HG03103 (cell line): ENCODE results near the gene MEI1.

ENCODE experiments used
- ATAC-seq: cut with Tn5 transposase; IDR thresholded peaks from one replicate; pipeline ENCODE4 v1.9.1; 2021; ENCODE audit warnings: low read depth; ENCODE audit not compliant: unreplicated experiment

The MEI1 gene

DNA sequence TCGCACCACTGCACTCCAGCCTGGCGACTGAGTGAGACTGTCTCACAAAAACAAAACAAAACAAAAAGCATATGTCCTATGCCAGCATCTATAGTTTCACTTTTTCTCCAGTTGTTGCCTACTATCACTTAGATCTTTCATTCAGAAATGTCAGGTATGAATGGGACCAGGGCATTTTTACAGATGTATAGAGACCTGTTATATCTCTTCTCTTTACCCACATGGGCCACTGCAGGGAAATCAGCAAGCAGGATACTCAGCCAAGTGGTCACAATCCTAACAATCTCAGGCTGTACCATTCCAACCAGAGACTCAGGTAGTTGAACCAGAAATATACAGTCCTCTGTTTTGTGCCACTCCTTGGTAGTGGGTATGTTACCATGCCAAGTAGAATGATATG is 117.6 kb downstream of the MEI1 start:
- ATAC-seq: no peak

DNA sequence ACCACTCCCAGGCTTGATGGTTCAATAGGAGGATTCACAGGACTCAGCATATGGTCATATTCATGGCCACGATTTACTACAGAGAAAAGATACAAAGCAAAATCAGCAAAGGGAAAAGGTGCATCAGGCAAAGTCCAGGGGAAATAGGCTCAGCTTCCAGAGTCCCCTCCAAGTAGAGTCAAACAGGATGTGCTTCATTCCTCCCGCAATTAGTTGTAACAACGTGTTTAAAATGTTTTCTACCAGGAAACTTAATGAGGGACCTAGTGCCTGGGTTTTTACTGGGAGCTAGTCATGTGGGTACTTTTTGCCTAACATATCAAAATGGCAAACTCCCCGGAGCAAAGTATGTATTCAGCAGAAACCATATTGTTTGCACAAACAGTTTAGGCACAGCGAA is 118.7 kb downstream of the MEI1 start:
- ATAC-seq: no peak

DNA sequence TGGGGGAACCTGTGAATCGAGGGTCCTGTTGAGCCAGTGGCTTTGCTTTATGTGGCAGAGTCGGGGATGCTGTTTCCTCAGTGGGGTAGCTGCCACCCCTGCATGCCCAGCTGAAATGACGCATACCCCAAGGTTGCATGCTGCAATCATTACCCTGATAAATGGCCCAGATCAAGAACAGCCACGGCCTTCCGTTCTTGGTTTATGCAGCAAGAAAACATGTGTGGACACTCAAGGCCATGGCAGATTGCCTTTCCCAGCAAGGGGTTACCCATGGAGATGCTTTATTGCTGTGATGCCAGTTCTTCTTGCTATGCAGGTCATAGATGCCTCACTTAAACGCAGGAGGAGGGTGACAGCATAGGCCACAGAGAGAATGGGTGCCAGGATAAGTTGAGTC is 119.3 kb downstream of the MEI1 start:
- ATAC-seq: no peak

DNA sequence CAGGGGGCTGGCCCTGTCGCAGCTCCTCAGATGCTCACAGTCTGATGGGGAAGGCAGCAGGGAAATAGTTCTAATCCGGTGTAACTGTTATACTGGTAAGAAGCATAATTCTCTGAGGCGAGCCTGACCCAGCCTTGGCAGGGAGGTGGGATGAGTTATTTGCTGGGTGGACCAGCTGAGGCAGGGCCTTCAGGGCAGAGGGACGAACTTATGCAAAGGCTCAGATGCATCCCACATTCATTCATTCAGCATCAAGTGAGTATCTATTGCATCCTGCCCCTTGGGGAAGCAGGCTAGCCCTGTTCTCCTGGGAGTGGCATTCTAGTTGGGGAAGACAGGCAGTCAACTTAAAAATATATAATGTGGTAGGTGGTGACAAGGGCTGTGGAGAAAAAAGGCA is 120.0 kb downstream of the MEI1 start:
- ATAC-seq: no peak

DNA sequence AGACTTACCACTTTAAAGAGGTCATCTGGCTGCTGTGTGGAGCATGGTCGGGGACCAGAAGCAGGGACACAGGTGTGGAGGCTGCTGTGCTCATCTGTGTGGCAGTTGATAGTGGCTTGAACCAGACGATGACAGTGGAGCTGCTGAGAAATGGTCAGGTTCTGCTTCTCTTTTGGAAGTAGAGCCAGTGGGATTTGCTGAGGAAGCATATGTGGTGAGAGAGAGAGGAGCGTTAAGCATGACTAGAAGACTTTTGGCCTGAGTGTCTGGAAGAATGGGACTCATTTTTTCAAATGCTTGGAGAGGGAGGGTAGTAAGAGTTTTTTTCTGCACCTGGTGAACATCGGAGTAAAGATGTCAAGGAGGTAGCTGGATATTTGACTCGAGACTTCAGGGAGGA is 121.1 kb downstream of the MEI1 start:
- ATAC-seq: no peak

DNA sequence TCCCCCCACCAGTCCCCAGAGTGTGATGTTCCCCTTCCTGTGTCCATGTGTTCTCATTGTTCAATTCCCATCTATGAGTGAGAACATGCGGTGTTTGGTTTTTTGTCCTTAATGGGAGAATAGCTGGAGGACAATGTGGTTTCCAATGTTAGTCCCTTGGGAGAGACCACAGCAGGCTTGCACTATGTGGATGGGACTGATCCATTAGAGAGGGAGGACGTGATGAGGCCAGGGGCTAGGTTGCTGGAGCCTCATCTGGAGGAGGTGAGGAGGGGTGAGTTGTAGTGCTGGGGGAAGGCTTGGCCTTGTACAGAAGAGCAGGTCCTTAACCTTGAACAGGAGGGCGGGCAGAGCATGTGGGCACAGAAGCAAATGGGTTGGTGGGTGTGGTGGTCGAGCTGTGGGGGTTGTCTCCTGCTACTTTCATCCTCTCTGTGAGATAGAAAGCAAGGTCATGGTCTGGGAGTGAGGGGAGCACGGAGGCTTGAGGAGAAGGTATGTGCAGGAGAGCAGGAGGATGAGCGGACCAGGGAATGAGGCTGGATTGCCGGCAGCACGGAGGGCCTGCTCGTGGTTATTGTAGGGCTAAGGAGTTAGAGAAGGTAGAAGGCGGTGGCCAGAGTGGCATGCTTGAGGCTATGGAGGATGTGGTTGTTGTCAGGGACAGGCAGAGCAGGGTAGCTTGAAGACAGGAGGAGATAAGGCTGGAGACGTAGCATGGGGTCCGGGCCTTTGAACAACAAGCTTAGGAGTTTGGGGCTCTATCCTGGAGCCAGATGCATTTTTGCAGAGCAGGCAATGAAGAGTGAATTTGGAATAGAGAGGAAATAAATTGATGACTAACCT is 122.4 kb downstream of the MEI1 start:
- ATAC-seq: no peak

DNA sequence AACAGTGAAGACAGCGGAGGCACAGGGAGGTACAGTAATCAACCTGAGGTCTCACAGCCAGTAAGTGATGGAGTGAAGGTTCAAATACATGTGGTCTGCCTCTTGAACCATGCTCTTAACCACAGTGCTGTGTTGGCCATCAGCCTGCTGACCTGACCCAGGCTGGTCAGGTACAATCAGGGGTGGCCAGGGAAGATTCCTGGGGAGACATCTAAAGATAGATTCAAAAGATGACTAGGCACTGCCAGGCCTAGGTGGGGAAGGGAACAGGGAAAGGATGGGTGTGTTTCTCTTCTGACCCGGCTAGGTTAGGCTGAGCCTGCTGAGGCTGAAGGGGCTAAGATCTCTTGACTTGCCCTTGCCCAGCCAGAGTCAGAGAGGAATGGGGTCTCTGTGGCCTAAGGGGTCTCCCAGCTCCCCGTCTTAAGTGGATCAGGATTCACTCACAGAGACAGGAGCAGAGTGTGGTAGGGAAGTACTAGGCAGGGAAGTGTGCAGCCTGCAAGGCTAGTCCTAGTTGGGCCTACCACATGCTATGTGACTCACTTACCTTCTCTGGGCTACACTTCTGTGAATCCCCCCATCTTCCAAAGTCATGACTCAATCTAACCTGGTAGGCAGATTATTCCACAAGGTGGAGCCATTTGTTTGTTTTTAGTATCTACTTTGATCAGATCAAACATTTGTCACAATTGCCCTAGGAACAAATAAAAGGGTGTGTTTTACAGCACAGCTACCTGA is 123.2 kb downstream of the MEI1 start:
- ATAC-seq: no peak

DNA sequence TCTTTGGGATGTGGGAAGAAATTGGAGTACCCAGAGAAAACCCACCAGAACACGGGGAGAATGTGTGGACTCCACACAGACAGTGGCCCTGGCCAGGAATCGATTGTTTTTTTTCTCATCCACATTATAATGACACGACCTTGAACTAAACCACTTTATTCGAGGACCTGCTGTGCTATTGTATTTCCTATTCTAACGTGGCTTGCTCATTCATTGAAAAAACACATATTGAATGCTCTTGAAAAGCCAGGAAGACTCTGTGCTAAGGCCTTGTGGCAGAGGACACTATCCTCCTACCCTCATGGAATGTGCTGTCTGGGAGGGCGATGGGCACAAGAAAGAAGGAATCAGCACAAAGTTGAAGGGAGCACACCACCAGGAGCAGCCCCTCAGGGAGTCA is 124.5 kb downstream of the MEI1 start:
- no peak for ATAC-seq

DNA sequence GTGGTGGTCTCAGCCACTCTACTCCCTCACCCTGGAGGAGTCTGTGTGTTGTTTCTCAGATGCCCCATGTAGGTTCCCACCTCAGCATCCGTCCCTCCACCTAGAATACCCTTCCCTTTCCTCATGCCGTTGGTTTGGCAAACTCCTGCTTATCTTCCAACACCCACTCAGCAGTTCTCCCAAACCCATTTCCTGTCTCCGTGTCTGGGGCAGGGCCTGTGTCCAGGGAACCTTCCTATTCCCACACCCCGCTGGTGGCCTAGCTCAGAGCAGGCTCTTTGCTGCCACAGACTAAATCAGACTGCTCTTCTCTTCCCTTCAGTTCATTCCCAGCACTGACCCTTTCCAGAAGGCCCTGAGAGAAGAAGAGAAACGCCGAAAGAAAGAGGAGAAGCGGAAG is 126.1 kb downstream of the MEI1 start:
- ATAC-seq: no peak

DNA sequence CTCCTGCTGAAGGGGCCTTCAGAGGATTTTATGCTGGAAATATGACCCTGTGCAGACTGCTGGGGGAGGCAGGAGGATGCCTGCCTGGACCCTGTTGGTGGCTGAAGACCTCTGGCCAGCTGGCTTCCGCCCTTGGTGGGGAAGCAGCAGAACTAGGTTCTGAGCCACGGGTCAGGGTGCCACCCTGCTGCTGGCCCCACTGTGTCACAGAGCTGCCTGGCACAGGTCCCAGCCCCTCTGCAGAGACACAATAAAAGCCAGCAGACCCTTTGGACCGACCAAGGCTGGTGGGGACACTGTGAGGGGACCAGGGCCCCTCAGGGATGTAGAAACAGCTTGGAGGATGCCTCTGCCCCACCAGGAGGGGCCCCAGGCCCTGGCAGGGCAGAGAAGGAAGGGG is 126.7 kb downstream of the MEI1 start:
- ATAC-seq: no peak

DNA sequence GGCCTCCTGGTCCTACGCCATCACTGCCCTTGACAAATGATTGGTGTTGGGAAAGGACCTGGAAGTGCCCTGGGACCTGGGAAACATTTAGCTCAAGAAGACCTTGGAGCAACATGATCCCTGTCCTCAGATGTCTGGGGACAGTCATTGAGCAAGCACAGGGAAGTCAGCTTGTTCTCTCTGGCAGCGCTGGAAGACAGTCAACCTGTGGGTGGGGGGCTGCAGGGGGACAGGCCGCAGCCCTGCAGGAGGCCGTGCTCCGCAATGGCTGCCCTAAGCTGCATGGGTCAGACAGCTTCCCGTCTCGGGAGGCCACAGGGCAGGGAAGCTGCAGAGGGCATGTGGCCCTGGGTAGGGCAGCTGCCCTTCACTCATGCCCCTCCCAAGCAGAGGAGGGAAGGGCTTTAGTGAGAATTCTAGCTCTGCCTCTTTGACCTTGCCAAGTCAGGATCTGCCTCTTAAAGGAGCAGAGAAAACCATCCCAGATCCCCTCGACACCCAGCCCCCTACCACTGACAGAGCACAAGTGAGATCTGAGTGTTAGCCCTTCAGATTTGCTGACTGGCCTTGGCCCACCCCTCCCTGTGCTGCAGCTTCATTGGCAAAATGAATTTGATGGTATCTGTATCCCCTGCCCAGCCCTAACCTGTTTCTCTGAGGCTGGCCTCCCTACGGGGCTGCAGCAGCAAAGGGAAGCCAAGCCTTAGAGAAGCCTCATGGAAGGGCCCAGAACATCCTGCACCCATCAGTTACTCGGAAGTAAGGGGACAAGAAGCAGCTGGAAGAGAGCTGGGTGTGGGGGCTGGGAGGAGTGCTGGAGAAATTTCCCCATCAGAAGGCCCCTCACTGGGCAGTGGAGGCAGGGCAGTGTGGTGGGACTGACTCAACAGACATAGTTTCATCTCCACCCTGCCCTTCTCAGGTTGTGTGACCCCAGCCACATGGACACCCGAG is 127.4 kb downstream of the MEI1 start:
- no peak for ATAC-seq

DNA sequence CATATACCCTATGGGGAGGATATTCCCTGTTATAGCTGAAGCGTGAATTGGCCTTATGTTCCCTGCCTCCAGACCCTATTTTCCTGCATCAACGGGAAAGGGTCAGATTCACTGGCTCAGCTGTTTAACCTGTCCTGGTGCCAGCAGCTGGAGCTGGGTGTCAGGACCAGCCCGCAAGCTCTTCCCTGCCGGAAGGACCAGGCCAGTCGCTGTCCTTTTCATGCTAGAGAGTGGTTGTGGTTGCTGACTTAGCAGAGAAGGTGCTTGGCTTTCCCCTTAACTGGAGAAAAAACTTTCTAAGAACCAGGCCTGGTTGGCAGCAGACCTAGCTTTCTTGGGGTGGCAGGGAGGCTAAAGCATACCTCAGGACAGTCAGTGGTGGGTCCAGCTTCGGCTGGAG is 128.4 kb downstream of the MEI1 start:
- ATAC-seq: no peak

DNA sequence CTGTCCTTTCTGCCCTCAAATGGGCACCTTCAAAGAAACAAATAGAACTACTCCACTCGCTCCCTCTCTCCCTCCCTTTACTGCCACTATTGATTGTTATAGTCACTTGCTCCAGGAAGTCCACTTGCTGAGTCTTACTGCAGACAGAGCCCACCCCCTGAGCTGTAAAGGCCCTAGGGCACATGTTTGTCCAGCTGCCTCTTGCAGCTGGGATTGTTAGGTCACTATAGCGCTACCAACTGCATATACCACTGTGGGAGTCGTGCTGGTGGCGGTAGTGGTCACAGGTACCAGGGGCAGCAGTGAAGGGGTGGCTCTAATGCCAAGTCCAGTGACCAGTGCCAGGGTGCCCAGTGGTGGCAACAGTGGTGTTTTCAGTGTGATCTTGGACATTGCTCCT is 129.2 kb downstream of the MEI1 start:
- ATAC-seq: no peak

DNA sequence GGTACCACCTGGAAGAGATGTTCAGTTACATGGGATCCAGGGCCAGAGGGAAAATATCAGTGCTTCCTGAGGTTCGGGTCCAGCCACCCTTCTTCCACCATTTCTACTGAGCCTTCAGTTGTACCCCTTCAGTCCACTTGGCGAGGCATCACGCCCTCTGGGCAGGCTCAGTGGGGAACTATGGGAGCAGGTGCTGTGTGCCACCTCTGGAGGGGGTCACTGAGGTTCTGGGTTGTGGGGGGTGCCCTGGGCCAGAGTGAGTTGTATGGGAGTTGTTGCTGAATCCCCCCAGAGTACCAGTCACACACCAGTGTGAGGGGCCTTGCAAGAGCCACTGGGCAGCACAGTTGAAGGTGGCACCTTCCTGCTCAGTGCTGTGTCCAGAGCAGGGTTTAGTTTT is 130.9 kb downstream of the MEI1 start:
- ATAC-seq: no peak

DNA sequence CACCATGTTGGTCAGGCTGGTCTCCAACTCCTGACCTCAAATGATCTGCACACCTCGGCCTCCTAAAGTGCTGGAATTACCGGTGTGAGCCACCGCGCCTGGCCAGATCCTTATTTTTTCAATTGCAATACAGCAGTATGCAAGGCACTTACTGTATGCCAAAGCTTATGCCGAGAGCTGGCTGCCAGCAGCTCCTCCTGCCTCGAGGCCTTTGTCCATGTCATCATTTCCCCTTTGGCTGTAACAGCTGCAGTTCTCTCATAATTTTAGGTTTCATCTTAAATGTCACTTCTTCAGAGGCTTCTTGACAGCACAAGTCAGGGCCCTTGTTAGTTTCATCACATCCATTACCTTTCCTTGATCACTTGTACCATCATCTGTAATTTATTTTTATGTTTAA is 132.1 kb downstream of the MEI1 start:
- ATAC-seq: no peak

DNA sequence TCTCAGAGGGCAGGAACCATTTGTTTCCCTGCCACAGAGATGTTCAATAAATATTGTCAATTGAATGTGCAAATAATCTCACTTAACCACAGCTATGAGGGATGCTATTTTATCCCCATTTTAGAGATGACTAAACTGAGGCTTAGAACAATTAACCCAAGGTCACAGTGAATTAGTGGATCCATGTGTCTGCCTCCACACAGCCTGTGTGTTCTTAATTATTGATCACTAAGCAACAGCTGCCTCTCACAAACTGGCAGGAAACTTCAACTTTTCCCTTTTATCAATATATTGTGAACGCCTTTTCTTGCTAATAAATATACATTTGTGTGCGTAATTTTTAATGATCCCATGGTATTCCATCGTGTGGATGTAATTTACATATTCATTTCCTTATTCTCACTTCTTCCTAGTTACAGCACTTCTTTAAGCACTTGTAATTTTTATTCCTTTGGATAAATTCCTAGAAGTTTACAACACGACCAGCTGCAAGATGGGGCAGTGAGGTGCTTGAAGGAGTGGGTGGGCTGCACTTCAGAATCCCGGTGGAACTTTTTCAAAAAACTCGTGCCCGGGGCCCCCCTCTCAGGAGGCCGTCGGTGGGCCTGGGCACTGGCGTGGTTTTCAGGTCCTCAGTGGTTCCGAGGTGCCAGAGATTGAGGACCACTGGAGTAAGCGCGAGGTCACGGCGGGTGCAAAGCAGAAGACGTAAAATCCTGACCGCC is 132.7 kb downstream of the MEI1 start:
- no peak for ATAC-seq

DNA sequence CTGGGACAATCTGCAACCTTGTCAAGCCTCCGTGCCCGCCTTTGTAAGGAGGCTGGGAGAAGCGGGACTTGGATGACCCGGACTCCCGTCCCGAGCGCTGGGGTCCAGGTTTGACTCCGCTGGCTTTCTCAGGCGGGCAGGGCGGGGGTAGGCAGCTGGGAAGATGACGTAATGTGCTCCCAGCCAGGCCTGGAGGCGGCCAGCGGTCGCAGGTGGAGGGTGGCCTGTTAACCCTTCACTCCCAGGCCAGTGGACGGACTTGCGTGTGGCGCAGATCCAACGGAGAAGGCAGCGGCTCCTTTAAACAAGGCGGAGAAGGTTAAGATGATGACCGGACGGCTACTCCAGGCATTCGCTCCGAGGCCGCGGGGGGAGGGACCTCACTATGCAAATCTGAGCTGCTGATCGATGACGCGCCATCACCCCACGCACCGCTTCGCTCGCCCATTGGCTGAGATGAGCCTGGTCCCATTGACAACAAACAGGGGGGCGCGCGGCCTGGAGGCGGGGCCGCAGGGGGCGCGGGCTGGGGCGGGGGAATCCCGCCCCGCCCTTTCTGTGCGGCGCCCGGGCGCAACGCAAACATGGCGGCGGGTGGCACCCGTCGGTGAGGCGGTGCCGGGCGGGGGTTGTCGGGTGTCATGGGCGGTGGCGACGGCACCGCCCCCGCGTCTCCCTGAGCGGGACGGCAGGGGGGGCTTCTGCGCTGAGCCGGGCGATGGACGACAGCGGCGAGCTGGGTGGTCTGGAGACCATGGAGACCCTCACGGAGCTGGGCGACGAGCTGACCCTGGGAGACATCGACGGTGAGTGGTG is 133.5 kb downstream of the MEI1 start, which contains the start of gene SREBF2:
Gene SREBF2, plus strand, starts transcription at position 553 of the 816 bp plus-strand sequence. Its CDS starts 166 bp downstream, at position 719.
- peak; percentile 76 for ATAC-seq

DNA sequence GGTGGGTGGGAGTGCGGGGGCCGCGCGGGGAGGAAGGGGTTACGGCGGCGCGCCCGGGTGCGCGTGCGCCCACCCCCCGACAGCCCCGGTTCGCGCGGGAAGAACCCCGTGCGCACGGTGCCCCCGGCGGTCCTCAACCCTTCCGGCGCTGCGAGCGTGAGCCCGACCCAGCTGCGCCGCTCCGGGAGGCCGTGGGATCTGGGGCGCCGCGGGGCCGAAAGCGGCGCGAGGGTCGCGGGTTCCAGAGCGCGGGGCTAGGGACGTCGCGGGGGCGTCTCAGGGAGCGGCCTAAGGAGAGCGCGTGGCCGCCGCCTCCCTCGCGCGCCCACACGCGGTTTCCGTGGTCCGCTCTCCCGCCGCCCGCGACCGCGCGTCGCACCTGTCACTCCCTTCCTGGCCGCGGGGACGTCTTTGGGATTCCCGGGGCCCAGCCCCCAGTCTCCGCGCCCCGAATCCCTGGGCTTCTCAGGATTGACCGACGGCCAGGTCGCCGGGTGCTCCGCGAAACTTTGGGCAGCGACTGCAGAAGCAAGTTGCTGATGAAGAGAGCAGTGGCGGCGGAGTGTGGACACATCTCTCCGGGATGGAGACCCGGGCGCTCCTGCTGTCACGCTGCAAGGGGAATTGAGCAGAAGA is 134.2 kb downstream of the MEI1 start:
- no peak for ATAC-seq
